Measurements from ENCODE around the gene ASB14. TPM values are rescaled to one million over a fixed set of nuclear protein-coding genes. Genes with fewer than 3 reads are reported as not detected.

Gene ASB14
- total and polyA plus RNA-seq, 4 donors, result 0.21 TPM; not detected in 3

DNA sequence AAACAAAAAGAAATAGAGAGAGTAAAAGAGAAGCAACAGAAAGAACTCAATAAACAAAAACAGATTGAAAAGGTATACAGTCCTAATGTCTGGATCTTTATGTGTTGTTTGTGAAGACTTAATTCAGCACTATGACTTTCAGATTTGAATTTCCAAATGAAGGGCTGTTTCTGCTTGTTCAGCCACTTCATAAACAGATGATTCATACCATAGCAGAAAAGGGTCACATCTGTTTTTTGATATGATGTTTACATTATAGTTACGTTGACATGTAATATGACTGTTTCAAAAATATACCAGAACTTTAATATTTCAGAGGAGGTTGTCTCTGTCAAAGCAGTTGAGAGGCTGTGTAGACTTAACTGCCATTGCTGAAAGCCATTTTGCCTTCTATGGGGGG is 24.1 kb downstream of the ASB14 start:
- no peak for DNase-seq (ENCODE audit: low spot score)
- H3K4me3 ChIP-seq (ENCODE audit: low read depth in 1 of 3, low read length in 3 of 3), result no peak overlapping the region
- no peaks in the 10 kb centered on the region for H3K9me3 ChIP-seq (ENCODE audit: control insufficient read depth in 4 of 4, low read length in 3 of 4)
- H3K27ac ChIP-seq (ENCODE audit: low read depth in 1 of 2, low read length in 2 of 2), result no peak overlapping the region
- peaks cover 1 to 51% (median 29%) of the 10 kb centered on the region in 4 donors for H3K36me3 ChIP-seq (ENCODE audit: control insufficient read depth in 4 of 4, insufficient read depth in 3 of 4, low read depth in 1 of 4, low read length in 3 of 4)
- 91% methylated on average over 1 of the region's 1 CpG for WGBS
- TF ChIP-seq, protein P1, sequence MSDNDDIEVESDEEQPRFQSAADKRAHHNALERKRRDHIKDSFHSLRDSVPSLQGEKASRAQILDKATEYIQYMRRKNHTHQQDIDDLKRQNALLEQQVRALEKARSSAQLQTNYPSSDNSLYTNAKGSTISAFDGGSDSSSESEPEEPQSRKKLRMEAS (IDR thresholded peaks at IDR 0.05), result no peak
- TF ChIP-seq HNF4A (conservative IDR thresholded peaks at IDR 0.05) (no peak), CTCF (IDR thresholded peaks at IDR 0.05; ENCODE audit: low read depth, low read length, missing input control) (no peak), TAF1 (conservative IDR thresholded peaks at IDR 0.05) (no peak), HNF4G (IDR thresholded peaks at IDR 0.05) (no peak), EGR1 (IDR thresholded peaks at IDR 0.05; ENCODE audit: low read depth in 2 of 2) (no peak), ATF3 (IDR thresholded peaks at IDR 0.05) (no peak), SP1 (IDR thresholded peaks at IDR 0.05) (no peak), JUND (IDR thresholded peaks at IDR 0.05) (no peak), FOXA2 (IDR thresholded peaks at IDR 0.05) (no peak), GABPA (IDR thresholded peaks at IDR 0.05 in 1 of 2, conservative IDR thresholded peaks at IDR 0.05 in 1 of 2) (no peak), RAD21 (IDR thresholded peaks at IDR 0.05) (no peak), NR2F2 (IDR thresholded peaks at IDR 0.05) (no peak), FOXA1 (IDR thresholded peaks at IDR 0.05) (no peak), RXRA (IDR thresholded peaks at IDR 0.05) (no peak), YY1 (IDR thresholded peaks at IDR 0.05) (no peak)
- TF ChIP-seq, protein P2, sequence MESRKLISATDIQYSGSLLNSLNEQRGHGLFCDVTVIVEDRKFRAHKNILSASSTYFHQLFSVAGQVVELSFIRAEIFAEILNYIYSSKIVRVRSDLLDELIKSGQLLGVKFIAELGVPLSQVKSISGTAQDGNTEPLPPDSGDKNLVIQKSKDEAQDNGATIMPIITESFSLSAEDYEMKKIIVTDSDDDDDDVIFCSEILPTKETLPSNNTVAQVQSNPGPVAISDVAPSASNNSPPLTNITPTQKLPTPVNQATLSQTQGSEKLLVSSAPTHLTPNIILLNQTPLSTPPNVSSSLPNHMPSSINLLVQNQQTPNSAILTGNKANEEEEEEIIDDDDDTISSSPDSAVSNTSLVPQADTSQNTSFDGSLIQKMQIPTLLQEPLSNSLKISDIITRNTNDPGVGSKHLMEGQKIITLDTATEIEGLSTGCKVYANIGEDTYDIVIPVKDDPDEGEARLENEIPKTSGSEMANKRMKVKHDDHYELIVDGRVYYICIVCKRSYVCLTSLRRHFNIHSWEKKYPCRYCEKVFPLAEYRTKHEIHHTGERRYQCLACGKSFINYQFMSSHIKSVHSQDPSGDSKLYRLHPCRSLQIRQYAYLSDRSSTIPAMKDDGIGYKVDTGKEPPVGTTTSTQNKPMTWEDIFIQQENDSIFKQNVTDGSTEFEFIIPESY (IDR thresholded peaks at IDR 0.05), result no peak
- TF ChIP-seq, protein P3, sequence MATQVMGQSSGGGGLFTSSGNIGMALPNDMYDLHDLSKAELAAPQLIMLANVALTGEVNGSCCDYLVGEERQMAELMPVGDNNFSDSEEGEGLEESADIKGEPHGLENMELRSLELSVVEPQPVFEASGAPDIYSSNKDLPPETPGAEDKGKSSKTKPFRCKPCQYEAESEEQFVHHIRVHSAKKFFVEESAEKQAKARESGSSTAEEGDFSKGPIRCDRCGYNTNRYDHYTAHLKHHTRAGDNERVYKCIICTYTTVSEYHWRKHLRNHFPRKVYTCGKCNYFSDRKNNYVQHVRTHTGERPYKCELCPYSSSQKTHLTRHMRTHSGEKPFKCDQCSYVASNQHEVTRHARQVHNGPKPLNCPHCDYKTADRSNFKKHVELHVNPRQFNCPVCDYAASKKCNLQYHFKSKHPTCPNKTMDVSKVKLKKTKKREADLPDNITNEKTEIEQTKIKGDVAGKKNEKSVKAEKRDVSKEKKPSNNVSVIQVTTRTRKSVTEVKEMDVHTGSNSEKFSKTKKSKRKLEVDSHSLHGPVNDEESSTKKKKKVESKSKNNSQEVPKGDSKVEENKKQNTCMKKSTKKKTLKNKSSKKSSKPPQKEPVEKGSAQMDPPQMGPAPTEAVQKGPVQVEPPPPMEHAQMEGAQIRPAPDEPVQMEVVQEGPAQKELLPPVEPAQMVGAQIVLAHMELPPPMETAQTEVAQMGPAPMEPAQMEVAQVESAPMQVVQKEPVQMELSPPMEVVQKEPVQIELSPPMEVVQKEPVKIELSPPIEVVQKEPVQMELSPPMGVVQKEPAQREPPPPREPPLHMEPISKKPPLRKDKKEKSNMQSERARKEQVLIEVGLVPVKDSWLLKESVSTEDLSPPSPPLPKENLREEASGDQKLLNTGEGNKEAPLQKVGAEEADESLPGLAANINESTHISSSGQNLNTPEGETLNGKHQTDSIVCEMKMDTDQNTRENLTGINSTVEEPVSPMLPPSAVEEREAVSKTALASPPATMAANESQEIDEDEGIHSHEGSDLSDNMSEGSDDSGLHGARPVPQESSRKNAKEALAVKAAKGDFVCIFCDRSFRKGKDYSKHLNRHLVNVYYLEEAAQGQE (IDR thresholded peaks at IDR 0.05), result no peak
- H3K9ac ChIP-seq (ENCODE audit: low read depth in 1 of 2, low read length in 2 of 2), result no peak overlapping the region
- H3K27me3 ChIP-seq (ENCODE audit: control insufficient read depth in 4 of 4, insufficient read depth in 4 of 4, low read length in 3 of 4), result no peaks in the 10 kb centered on the region
- H3K4me1 ChIP-seq (ENCODE audit: control insufficient read depth in 4 of 4, insufficient read depth in 4 of 4, low read length in 3 of 4), result no peaks in the 10 kb centered on the region
